Right lobe of liver (tissue), 6 donors: ENCODE measurements around the gene WDR73. TPM values are rescaled to one million over a fixed set of nuclear protein-coding genes. Genes with fewer than 3 reads are reported as not detected.

ENCODE experiments used
- ATAC-seq, 4 donors: fragments of 200-7000 bp; cut with Tn5 transposase; one replicate each; pipeline ENCODE4 v1.9.1; 2020; ENCODE audit warnings: mild to moderate bottlenecking in 4 of 4, moderate library complexity in 4 of 4
- DNase-seq, 3 donors: peaks; one replicate each; pipeline ENCODE4 v3.0.0-alpha.2; 2020
- H3K27ac ChIP-seq, 3 donors: fragments of 200-600 bp; one replicate each; pipeline ENCODE4 v1.8.0; 2022
- H3K27me3 ChIP-seq, 2 donors: fragments of 200-600 bp; one replicate each; pipeline ENCODE4 v1.8.0; 2022
- H3K36me3 ChIP-seq, 4 donors: fragments of 200-600 bp; sonication (generic) in 1 of 4; one replicate each; pipeline versions ENCODE4 v1.5.1 to v1.8.0; 2017 to 2022; ENCODE audit warnings: control low read depth in 1 of 4
- H3K4me1 ChIP-seq, 4 donors: fragments of 200-600 bp; sonication (generic) in 1 of 4; one replicate each; pipeline versions ENCODE4 v1.5.1 to v1.8.0; 2017 to 2022; ENCODE audit warnings: control low read depth in 1 of 4
- H3K4me3 ChIP-seq, 3 donors: fragments of 200-600 bp; one replicate each; pipeline ENCODE4 v1.8.0; 2022
- H3K9me3 ChIP-seq, 4 donors: fragments of 200-600 bp; sonication (generic) in 1 of 4; one replicate each; pipeline versions ENCODE4 v1.5.1 to v1.8.0; 2017 to 2022; ENCODE audit warnings: control low read depth in 1 of 4
- CTCF ChIP-seq, 4 donors: fragments of 200-600 bp in 3 of 4; fragments of 450-650 bp in 1 of 4; IDR thresholded peaks; one replicate each; pipeline versions ENCODE4 v1.5.1 to v1.8.0; 2016 to 2022; ENCODE audit warnings: antibody characterized with exemption in 4 of 4, mild to moderate bottlenecking in 2 of 4
- POLR2A ChIP-seq: fragments of 450-650 bp; IDR thresholded peaks from one replicate; pipeline ENCODE4 v1.6.1; 2017; ENCODE audit warnings: antibody characterized with exemption, mild to moderate bottlenecking
- WGBS: methylation state at CpG from one replicate; pipeline ENCODE4 v1.1.6; 2018; ENCODE audit warnings: low coverage, low lambda C conversion rate; ENCODE audit not compliant: insufficient coverage; ENCODE audit errors: missing lambda C conversion rate; 5-methylcytosine and 5-hydroxymethylcytosine counted together
- intact Hi-C, 2 donors: fragments of 100-400 bp; cut with DNase I; formaldehyde crosslinking; loops; one replicate each; pipeline versions ENCODE4 v1.11.2 to v1.14.1; 2022
- total RNA-seq, 6 experiments: library from RNA; depleted of rRNA in 2 of 6; stranded (reverse); fragments of >200 nt in 2 of 6; fragmentation: NEBNext Ultra II Directional in 3 of 6; extraction: Animal tissue kit (Norgen Biotek cat#: 25700) in 3 of 6; gene quantifications; one replicate each; pipeline versions ENCODE4 v1.1.0 to v1.2.4, GENCODE V29; 2016 to 2023
- donor health status: DM: no; HTN: yes; CAD: no.
- donor health status: DM: no; HTN: no; CAD: no.
- donor health status: DM: no; HTN: no; CAD: no.
- donor health status: DM: no; HTN: yes; CAD: no.
- donor health status: DM: no; HTN: yes; CAD: no.

WDR73 gene
- total RNA-seq, 6 experiments from 2014 or later: 6.3 to 11.1 (median 8.1) TPM

- Histone ChIP-seq H3K4me1 (no peaks in the 10 kb centered on the region), H3K36me3 (peaks cover 0 to 14% (median 3%) of the 10 kb centered on the region in 4 donors), H3K9me3 (no peaks in the 10 kb centered on the region), H3K4me3 (no peak overlapping the region), H3K27ac (no peak overlapping the region), H3K27me3 (no peaks in the 10 kb centered on the region)
- 65% methylated on average over 5 of the region's 5 CpGs for WGBS
- peak in 1 of 3 donors; percentile 23 for DNase-seq
- TF ChIP-seq POLR2A: no peak
- TF ChIP-seq CTCF (IDR thresholded peaks at IDR 0.05): no peak
- ATAC-seq: peak in 1 of 4 donors; percentile 57
- intact Hi-C loops: no loop called here
Measured at GRCh38 chr15:84685304-84685703, 31.2 kb upstream of the WDR73 start.

- Histone ChIP-seq H3K36me3 (peaks cover 0 to 8% (median 2%) of the 10 kb centered on the region in 4 donors), H3K9me3 (no peaks in the 10 kb centered on the region), H3K27ac (no peak overlapping the region), H3K4me1 (no peaks in the 10 kb centered on the region), H3K27me3 (no peaks in the 10 kb centered on the region), H3K4me3 (no peak overlapping the region)
- no peak for DNase-seq
- 20% methylated on average over 1 of the region's 1 CpG for WGBS
- intact Hi-C loops: no loop called here
- no peak for TF ChIP-seq CTCF (IDR thresholded peaks at IDR 0.05)
- TF ChIP-seq POLR2A: no peak
- ATAC-seq: no peak
Measured at GRCh38 chr15:84684092-84684491, 30.0 kb upstream of the WDR73 start.

GRCh38 chr15:84681831-84682230, 27.7 kb upstream of the WDR73 start:
- H3K9me3 ChIP-seq: no peaks in the 10 kb centered on the region
- H3K4me1 ChIP-seq: no peaks in the 10 kb centered on the region
- TF ChIP-seq CTCF (IDR thresholded peaks at IDR 0.05) (no peak), POLR2A (no peak)
- DNase-seq: no peak
- no peak for ATAC-seq
- no peaks in the 10 kb centered on the region for H3K27me3 ChIP-seq
- no peak overlapping the region for H3K4me3 ChIP-seq
- 50% methylated on average over 1 of the region's 3 CpGs for whole genome bisulfite sequencing
- intact Hi-C loops: no loop called here
- peaks cover 0 to 8% (median 2%) of the 10 kb centered on the region in 4 donors for H3K36me3 ChIP-seq
- no peak overlapping the region for H3K27ac ChIP-seq

GRCh38 chr15:84671211-84671610, 17.1 kb upstream of the WDR73 start:
- Histone ChIP-seq H3K4me1 (peaks cover 0 to 11% (median 3%) of the 10 kb centered on the region in 4 donors), H3K27me3 (no peaks in the 10 kb centered on the region), H3K36me3 (peaks cover 0 to 40% (median 10%) of the 10 kb centered on the region in 4 donors), H3K9me3 (no peaks in the 10 kb centered on the region), H3K27ac (peak overlapping the region in 2 of 3 donors; percentile 16 to 45), H3K4me3 (no peak overlapping the region)
- DNase-seq (no peak), ATAC-seq (no peak)
- intact Hi-C loops: no loop called here
- TF ChIP-seq POLR2A (no peak), CTCF (IDR thresholded peaks at IDR 0.05) (no peak)

- 88% methylated on average over 8 of the region's 8 CpGs for WGBS
- peaks cover 0 to 11% (median 3%) of the 10 kb centered on the region in 4 donors for H3K4me1 ChIP-seq
- intact Hi-C loops: no loop called here
- ATAC-seq: no peak
- no peak overlapping the region for H3K27ac ChIP-seq
- peaks cover 0 to 50% (median 11%) of the 10 kb centered on the region in 4 donors for H3K36me3 ChIP-seq
- TF ChIP-seq CTCF (IDR thresholded peaks at IDR 0.05) (no peak), POLR2A (no peak)
- DNase-seq: no peak
- H3K4me3 ChIP-seq: no peak overlapping the region
- no peaks in the 10 kb centered on the region for H3K27me3 ChIP-seq
- no peaks in the 10 kb centered on the region for H3K9me3 ChIP-seq
Measured at GRCh38 chr15:84669726-84670125, 15.6 kb upstream of the WDR73 start.
